HG02981 (cell line): ENCODE results near the gene DEDD2.

ENCODE experiments used
- ATAC-seq: cut with Tn5 transposase; IDR thresholded peaks from one replicate; pipeline ENCODE4 v1.9.1; 2021; ENCODE audit warnings: mild to moderate bottlenecking, moderate library complexity; ENCODE audit not compliant: unreplicated experiment

Gene DEDD2

DNA sequence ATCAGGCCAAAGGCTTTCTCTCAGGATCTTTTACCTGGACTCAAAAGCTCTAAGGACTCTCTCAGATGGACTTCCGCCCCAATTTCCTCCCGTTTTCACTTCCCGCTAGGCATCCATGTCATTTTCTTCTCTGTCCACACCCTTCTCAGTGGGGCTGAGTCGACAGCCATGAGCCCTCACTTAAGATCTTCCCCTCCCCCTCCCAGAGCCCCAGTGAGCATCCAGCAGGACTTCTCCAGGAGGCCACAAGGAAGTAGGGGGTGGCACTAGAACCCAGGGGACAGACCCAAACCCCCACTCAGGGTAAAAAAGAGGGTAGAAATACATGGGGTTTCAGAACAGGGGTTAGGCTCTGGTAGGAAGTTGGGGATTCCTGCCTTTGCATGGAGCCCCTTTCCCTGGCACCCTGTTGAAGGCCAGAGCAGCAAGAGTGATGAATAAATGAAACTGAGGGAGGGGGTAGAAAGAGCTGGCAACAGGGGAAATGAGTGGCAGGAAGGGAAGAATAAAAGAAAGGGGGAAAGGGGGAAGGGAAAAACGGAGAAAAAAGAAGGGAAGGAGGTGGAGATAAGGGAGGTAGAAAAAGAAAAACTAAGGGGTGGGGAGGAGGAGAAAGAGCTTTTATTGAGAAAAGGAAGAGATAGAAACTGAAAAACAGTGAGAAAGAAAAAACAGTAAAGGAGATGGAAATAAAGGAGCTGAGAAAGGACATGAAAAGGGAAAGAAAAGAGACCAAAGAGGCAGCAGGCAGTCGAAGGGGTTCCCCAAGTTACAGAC lies 42.3 kb downstream of the DEDD2 start:
- no peak for ATAC-seq

DNA sequence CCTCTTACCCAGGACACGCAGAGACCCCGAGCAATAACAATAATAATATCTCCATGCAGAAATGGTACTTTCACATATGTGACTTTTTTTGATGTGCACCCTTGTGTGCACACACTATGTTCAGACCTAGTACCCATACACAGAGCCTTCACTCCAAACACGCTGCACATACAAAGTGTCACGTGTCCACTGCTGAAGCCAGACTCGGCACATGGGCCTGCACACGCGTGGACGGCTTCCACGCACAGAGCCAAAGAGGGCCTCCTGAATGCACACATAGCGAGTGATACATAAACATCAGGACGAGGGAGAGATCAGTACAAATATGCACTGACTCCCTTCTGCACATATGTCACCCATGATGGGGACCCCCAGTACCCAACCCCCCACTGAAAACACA lies 43.3 kb downstream of the DEDD2 start:
- ATAC-seq, result no peak

DNA sequence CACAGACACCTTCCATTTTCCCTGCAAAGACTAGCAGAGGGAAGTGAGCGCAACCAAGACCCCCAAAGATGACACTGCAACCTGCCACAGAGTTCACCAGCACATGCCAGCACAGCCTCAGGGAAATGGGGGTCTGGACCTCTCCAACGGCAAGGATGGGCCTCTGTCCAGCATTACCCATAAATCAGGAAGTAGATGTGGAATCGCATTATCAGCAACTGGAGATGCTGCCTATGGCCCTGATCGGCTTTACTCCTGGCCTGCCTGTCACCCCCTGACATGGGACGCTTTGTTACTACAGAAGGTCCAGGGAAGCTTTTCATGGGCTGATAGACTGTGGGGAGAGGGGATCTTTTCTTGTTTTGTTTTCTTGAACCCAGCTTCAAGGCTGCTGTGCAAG lies 43.8 kb downstream of the DEDD2 start:
- no peak for ATAC-seq

DNA sequence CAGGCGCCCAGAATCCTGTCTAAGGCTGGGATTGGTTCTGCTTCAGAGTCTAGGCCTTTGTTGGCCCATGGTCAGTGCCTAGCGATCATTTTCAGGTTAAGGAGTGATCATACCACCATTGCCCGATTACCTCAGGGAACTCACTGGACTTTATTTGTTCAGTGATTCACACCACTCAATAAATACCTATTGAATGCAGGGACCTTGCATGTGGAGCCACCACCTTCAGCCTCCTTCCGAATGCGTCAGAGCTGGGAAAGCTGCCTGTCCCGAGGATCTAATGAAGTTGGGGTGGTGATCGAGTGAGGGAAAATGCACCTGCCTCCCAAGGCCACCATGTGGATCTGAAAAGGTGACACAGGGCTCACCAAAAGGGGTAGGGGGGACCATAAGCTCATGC lies 45.2 kb downstream of the DEDD2 start:
- ATAC-seq, result no peak

DNA sequence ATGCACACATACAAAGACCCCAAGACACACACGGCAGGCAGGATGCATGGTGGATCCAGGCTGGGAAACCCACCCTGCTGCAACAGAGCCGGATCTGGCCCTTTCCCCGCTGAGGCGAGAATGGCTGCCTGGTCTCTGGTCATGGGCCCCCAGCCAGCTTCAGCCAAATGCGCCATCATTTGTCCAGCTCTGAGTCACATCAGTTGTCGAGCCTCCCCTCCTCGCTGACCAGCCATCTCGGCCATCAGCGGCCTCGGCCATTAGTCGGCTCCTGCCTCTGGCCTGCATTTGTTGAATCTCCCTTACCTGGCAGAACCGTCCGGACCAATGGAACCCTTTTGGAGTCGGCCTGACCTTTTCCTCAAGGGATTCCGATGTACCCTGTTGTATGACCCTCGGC lies 46.8 kb downstream of the DEDD2 start:
- no peak for ATAC-seq

DNA sequence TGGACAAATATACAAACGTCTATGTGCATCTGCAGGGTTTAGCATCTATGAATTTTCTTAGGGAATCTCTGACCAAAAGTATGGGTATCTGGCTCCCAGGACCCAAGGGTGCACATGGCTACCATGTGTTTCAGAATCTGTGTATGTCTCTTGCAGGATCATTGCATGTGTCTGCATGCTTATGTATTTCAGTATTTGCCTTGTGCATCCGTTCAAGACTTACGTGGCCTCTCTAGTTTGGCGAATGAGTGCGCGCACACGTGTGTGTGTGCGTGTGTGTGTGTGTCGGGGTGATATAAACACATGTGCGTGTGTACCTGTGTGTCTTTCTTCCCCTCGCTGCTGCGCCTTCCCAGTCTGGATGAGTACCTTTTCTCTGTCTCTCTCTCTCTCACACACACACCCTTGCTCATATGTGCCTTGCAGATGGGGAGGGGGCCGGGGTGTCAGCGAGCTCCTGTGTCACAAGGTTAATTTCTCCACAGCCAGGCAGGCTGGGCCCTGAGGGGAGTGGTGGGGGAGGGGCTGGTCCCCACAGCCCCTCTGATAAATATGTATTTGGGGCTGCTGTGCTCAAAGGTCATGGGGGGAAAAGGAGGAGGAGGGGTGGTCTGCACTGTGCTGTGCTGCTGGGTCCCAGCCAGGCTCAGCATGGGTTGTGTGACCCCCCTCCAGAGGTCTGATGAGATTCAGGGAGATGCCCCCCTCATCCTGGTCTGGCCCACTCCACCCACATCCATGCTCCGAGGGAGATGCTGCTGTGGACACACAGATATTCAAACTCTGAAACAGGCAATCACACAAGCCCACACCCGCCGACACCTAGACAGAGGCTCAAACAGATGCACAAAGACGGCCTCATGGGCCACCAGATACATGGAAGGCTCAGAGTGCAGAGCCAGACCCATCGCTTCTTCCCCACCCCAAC lies 47.7 kb downstream of the DEDD2 start:
- no peak for ATAC-seq

DNA sequence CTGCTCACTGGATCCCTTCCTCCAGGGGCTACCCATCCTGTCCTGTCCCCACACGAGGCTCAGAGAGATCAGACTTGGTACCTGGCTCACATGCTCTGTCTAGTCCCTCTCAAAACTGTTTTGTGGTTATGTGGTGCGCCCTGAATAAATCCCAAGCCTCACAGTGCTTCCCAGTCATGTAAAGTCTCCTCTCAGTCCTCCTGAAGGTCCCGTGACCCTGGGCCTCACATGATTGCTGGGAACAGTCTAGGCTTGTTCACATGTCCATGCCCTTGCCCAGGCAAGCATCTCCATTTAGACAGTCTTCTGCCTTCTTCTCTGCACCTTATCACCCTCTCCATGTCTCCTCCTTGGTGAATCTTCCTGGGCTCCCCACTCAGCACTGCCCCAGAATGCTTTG lies 49.3 kb downstream of the DEDD2 start:
- ATAC-seq, result no peak

DNA sequence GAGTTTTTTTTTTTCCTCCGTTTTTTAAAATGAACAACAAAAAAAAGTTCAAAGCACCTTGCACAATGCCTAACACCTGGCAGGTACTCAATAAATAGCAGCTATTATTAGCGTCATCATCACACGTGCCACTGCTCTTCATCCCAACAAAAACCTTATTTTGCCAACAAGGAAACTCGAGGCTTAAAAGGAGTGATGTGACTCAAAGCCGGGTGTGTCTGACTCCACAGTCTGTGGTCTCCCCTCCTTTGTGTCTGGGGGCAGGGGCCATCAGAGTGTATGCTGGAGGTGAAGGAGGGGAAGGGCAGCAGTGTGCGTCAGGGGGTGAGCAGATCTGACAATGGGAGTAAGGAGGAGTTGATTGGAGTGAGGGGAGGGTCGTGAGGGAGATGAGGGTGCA lies 51.2 kb downstream of the DEDD2 start:
- ATAC-seq, result no peak

DNA sequence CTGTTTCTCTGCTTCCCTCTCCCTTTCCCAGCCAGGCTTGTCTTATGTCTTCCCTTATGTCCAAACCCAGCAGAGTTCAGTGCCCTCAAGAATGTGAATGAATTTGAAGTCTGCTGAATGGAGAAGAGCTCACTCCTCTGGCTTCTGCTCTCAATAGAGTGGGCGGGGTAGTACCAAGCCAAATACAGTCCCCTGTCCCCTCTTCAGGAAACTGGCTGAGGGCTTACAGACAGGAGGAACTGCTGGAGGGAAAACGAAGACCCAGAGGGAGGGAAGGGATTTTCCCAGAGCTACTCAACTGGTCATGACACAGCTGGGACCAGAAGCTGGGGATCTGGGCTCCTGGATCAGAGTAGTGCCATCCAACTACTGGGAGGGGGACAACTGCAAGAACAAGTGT lies 52.3 kb downstream of the DEDD2 start:
- ATAC-seq, result no peak

DNA sequence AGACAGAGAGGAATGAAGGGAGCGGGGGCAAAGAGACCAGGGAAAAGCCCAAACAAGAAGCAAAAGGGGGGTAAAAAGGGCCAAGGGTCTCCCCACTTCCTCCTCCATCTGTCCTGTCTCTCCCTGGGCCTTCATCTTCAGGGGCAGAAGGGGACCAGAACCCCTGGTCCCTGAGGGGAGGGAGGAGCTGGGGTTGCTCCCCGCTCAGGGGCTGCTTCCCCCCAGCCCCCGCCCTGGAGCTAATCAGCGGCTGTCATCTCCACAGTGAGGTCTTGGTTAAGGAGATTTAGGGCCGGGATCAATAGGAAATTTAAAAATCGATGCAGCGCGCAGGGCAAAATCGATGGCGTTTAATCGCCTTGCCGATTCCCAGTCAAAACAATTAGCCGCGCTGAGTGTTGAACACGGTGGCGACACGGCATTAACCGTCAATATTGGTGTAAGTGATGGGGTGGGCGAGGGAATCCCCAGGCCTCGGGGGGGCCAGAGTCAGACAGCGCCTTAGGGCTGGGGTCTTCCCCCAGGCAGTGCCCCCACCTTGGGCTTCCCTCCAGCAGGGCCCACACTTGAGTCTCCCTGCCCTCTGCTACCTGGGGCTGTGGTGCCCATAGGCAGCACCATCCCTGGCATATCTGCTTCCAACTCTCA lies 55.7 kb downstream of the DEDD2 start:
- ATAC-seq, result no peak

DNA sequence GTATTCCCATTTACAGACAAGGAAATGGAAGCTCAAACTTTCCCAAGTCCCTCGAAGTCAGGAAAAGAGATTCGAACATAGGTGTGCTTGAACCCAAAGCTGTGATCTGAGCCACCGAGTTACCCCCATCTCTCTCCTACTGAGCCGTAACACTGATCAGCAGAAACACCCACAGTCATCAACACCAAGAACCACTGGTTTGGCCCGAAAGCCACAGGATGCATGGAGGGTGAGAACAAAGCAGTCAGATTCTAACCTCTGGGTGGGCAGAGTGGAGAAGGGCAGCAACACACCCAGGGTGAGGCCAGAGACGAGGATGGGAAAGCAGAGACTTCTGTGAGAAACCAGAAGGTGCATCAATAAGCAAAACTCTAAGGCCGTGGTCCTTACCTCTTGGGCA lies 57.5 kb downstream of the DEDD2 start:
- no peak for ATAC-seq

DNA sequence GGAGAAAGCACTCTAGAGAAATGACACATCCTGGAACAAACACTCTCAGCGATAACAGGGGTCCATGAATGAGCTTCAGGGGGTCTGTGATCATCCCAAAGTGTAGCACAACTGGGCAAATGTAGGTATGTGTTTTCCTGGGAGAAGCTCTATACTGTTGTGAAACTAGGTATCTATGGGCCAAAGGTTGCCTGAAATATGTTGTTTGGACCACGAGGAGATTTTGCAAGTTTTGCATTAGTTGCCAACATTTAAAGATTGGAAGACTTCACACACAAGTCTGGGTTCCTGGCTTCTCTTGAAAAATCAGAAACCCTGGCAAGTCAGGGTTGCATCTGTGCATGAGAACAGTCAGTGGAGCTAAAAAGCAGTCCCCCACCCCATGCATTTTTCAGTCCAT lies 58.6 kb downstream of the DEDD2 start:
- ATAC-seq, result no peak

DNA sequence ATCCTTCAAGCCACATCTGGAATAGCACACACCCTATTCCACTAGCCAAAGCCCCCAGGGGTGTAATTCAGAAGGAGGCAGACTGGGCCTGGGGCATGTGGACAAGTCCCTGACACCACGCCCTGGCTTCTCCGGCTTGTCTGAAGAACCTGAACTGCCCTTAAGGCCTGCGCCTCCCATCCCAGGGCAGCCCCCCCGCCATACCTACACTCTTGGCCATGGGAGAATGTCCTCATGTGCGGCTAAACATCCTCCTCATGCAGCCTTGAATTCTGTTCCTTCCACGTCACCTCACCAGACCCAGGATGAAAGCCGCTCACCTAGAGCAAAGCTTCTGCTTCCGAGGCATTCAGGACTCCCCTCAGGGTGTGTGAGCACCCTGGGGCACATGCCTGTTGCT lies 60.9 kb downstream of the DEDD2 start:
- no peak for ATAC-seq

DNA sequence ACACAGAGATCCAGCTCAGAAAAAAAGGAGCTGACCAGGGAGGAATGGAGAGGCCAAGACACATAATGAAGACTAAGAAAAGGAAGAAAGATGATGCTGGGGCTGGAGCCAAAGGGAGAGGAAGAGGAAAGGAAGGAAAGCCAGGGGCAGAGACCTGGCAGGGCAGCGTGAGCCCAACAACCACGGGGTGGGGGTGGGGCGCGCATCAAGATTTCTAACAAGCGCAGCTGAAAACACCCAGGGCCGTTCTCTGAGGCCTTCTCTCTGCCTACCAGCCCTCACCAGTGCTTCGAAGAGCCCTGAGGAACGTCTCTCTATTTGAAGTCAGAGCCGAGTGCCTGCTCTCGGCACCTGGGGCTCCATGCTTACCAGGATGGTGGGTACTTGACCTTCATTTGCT lies 61.7 kb downstream of the DEDD2 start:
- no peak for ATAC-seq

DNA sequence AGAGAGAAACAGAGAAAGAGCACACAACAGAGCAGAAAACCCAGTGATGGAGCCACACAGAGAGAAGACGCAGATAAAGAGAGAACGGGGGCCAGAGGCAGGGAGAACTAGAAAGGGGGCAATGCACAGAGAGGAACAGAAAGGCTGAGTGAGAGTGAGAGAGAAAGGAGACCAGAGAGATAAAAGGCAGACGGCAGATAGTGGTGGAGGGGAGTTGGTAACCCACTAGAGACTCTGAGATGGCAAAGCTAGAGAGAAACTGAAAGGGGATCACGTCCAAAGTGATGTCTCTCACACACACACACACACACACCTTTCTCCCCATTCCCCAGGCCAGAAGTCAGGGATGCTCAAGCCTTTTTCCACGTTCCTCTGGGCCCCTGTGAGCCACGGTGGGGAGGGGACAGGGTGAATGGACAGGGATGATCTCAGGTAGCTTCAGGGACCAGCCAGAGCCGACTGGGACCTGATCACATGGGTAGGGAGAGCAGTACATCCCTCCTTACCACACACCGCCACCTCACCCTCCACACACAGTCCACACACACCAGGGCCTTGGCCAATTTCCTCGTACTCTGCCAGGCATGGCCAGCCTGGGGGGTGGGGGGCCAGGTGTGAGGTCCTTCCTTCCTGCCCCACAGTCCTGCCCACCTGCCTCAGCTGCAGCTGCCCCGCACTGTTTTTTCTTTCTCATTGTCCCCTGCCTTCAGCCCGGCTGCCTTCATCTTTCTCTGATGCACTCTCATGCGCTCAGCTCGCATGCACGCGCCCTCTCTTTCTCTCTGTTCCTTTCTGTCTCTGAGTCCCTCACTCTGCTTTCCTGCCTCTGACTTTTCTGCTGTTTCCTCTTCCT lies 62.8 kb downstream of the DEDD2 start:
- no peak for ATAC-seq

DNA sequence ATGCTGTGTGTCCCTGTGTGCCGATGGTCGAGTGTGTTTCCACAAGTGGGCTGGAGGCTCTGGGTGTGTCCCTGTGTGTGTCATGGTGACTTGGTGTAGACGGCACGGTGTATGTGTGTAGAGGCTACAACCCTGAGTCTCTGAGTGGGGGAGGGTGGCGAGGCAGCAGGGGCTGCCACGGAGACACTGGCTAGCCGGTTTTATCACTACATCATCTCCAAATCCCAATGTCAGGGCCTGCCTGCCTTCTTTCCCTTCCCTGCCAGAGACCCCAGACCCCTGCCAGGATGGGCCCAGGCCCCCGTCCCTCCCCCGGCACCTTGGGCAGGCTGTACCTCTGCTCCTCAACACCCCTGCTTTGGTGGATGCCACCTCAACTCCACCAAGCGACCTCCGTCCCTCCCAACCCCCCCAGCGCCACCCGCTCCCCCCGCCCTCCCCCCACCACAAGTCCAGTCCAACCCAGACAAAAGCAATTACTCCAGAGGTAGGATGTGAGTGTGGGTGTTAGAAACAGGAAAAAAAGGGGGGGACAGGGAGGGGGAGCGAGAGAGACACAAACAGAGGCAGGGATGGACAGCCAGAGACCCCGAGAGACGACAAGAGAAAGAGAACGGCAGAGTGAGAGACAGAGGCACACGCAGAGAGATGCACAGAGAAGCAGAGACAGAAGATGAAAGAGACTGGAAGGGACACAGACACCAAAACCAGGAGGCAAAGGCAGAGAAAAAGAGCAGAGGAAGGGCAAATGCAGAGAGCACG lies 63.6 kb downstream of the DEDD2 start:
- no peak for ATAC-seq

DNA sequence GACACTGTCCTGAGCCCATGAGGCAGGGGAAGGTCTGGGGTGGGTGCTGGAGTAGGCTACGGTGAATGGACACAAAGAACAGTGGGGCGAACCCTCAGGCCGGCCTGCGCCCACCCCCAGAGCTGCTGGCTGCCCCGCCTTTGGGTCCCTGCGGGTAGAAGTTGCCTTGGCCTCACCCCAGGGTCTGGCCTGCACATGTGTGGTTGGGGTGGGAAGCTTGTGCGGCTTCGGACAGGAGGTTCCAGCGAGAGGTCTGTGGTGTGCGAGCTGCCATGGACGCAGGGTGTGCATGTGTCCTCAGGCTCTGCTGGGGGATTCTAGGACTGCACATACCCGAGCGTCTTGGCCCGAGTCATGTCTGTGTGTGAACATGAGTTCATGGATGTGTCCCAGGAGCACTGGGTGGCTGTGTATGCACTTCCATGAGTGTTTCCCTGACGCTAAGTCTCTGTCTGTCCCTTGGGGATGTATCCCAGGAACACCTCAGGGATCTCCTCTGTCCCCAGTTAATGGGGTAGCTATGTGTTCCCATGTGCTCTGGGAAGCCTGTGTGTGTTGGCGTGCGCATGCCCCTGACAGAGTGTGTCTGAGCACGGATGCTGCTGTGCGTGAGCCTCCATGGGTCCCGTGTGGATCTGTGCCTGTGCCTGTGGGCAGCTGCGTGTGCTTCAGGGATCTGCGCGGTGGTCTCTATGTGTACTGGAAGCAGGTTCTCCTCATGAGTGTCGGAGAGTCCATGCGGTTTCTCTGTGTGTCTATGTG lies 64.4 kb downstream of the DEDD2 start:
- no peak for ATAC-seq

DNA sequence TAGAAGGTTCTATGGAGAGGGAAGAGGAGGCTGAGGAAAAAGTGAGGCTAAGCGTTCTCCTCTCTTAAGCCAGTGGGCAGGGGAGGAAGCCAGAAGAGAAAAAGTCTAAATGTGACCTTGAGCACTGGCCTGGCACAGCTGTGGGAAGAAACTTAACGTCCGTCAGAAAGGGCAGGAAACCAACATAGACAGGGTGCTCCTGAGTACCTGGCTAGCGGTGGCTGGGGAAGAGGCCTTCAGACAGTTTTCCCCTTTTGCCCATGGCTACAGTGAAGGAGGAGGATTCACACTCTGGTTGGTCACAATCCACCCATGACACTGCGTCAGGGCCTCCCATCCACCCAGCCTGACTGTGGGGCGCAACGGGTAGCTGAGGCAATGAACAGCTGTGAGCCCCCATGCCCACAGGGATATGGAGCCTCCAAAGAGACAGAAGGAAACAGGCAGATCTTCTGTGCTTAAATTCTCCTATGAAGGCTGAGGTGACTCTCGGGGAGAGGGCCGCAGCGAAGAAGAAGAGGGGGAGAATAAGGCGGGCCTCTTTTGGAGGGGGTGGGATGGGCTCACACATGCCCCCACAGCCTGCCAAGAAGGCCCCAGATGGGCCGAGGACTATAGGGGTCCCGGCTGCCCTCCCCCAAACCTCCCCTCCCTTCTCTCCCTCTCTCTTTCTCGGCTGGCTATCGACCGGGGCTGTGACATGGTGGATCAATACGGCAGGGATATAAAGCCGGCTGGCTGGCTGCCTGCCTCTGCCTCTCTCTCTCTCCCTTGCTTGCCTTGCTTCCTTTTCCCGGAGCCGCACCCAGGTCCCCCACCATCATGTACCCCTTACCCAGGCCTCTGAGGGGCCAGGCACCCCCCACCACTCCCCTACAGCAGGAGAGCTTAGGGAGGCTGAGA lies 65.4 kb downstream of the DEDD2 start:
- no peak for ATAC-seq
